ENCODE measurements around the gene IGLON5. TPM values are rescaled to one million over a fixed set of nuclear protein-coding genes. Genes with fewer than 3 reads are reported as not detected.

IGLON5 gene
- total RNA-seq, 1 experiment from 2014 or later, result not detected

- Histone ChIP-seq H3K4me3 (replicated peaks in 1 of 2; ENCODE audit: low read depth in 1 of 2, low read length in 2 of 2) (no peak overlapping the region), H3K27ac (ENCODE audit: low read depth, low read length) (no peak overlapping the region), H3K9ac (ENCODE audit: low read length) (no peak overlapping the region), H3K27me3 (ENCODE audit: insufficient read depth, low read length) (no peaks in the 10 kb centered on the region), H3K36me3 (ENCODE audit: control insufficient read depth in 1 of 2, insufficient read depth in 2 of 2, low read length in 2 of 2) (no peaks in the 10 kb centered on the region), H3K4me1 (ENCODE audit: control insufficient read depth in 1 of 2, insufficient read depth in 2 of 2, low read length in 2 of 2) (peaks cover 16 to 25% of the 10 kb centered on the region in 2 experiments), H3K79me2 (ENCODE audit: insufficient read depth, low read length) (peaks cover 21% of the 10 kb centered on the region), H3K9me3 (ENCODE audit: control insufficient read depth in 1 of 2, insufficient read depth in 1 of 2, low read depth in 1 of 2, low read length in 2 of 2) (no peaks in the 10 kb centered on the region), H3K4me2 (ENCODE audit: low read length) (no peak overlapping the region), H2AFZ (ENCODE audit: low read depth, low read length, poor library complexity, severe bottlenecking) (no peak overlapping the region), H3K9me2 (ENCODE audit: insufficient read depth) (no peaks in the 10 kb centered on the region), H4K20me1 (ENCODE audit: insufficient read depth) (no peaks in the 10 kb centered on the region)
- intact Hi-C loops (cut with micrococcal nuclease), result no loop called here
- POLR2A ChIA-PET, result no interaction called here
- TF ChIP-seq CEBPB (IDR thresholded peaks at IDR 0.05; ENCODE audit: low read depth), result no peak
- TF ChIP-seq FOSL1 (IDR thresholded peaks at IDR 0.05; ENCODE audit: low read depth), result no peak
- no peak for TF ChIP-seq TCF7L2 (IDR thresholded peaks at IDR 0.05; ENCODE audit: borderline replicate concordance, extremely low read depth, insufficient read depth, insufficient read length)
- TF ChIP-seq ELF1 (IDR thresholded peaks at IDR 0.05; ENCODE audit: borderline replicate concordance, low read depth), result no peak
- no peak for TF ChIP-seq POLR2A (IDR thresholded peaks at IDR 0.05; ENCODE audit: borderline replicate concordance, extremely low read depth, insufficient read depth, insufficient read length)
- no peak for TF ChIP-seq RAD21 (IDR thresholded peaks at IDR 0.05; ENCODE audit: low read depth)
- no TSS peak for BruUV-seq (replicated peaks)
- CTCF ChIA-PET, result no interaction called here
- DNase-seq (ENCODE audit: low read depth, low spot score) (no peak), ATAC-seq (no peak)
- RAD21 ChIA-PET (ENCODE audit: low non-redundant PET in 1 of 2, low total read pairs in 2 of 2, uncharacterized antibody in 2 of 2, unreplicated experiment in 2 of 2), result no interaction called here
Observed at GRCh38 chr19:51356159-51356801, 44.8 kb downstream of the IGLON5 start.

DNA sequence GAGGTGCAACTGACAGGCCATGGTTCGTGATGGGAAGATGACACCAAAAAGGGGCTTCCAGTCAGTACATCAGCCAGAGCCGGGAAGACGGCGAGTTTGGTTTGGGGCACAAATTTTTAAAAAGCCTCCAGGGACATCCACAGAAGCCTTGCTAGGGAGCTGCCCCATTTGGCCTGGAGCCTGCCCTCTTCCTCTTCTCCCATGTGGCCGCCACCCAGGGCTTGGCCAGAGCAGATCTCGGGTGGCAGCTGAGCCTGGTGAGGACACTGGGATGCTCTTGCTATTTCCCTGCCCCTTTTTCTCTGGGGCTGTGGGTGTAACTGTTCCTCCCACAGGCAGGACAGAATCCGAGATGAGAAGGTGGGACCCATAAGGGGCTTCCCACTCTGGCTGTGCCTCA, 46.5 kb downstream of the IGLON5 start:
- no peak for TF ChIP-seq POLR2A (IDR thresholded peaks at IDR 0.05; ENCODE audit: borderline replicate concordance, extremely low read depth, insufficient read depth, insufficient read length)
- TF ChIP-seq POLR2AphosphoS5 (IDR thresholded peaks at IDR 0.05; ENCODE audit: low read depth, low read length), result no peak
- no peak for TF ChIP-seq YY1 (IDR thresholded peaks at IDR 0.05; ENCODE audit: extremely low read depth, insufficient replicate concordance, low read depth, low read length)
- TF ChIP-seq FOSL1 (IDR thresholded peaks at IDR 0.05; ENCODE audit: low read depth), result no peak
- TF ChIP-seq RAD21 (IDR thresholded peaks at IDR 0.05; ENCODE audit: low read depth), result no peak
- TF ChIP-seq EZH2 (IDR thresholded peaks at IDR 0.05), result no peak
- TF ChIP-seq EZH2phosphoT487 (IDR thresholded peaks at IDR 0.05; ENCODE audit: borderline replicate concordance), result no peak
- TF ChIP-seq TCF7L2 (IDR thresholded peaks at IDR 0.05; ENCODE audit: borderline replicate concordance, extremely low read depth, insufficient read depth, insufficient read length), result no peak
- TF ChIP-seq EGR1 (IDR thresholded peaks at IDR 0.05; ENCODE audit: low read depth), result no peak
- TF ChIP-seq CBX3 (IDR thresholded peaks at IDR 0.05; ENCODE audit: low read depth), result no peak
- no peaks in the 10 kb centered on the region for H3K9me3 ChIP-seq (ENCODE audit: control insufficient read depth in 1 of 2, insufficient read depth in 1 of 2, low read depth in 1 of 2, low read length in 2 of 2)
- H3K9ac ChIP-seq (ENCODE audit: low read length), result no peak overlapping the region
- POLR2A ChIA-PET, result no interaction called here
- intact Hi-C loops (cut with micrococcal nuclease), result no loop called here
- CTCF ChIA-PET, result interaction anchor here (1.7 kb wide), 1 partner anchor 19 kb away, joined by 6 read pairs; no protein-coding TSS in a partner anchor
- no peak overlapping the region for H2AFZ ChIP-seq (ENCODE audit: low read depth, low read length, poor library complexity, severe bottlenecking)
- H3K27me3 ChIP-seq (ENCODE audit: insufficient read depth, low read length), result no peaks in the 10 kb centered on the region
- ATAC-seq (no peak), DNase-seq (ENCODE audit: low read depth, low spot score) (no peak)
- no peak overlapping the region for H3K4me3 ChIP-seq (replicated peaks in 1 of 2; ENCODE audit: low read depth in 1 of 2, low read length in 2 of 2)
- peaks cover 34% of the 10 kb centered on the region for H3K79me2 ChIP-seq (ENCODE audit: insufficient read depth, low read length)
- H3K36me3 ChIP-seq (ENCODE audit: control insufficient read depth in 1 of 2, insufficient read depth in 2 of 2, low read length in 2 of 2), result no peaks in the 10 kb centered on the region
- no peak overlapping the region for H3K4me2 ChIP-seq (ENCODE audit: low read length)
- H3K4me1 ChIP-seq (ENCODE audit: control insufficient read depth in 1 of 2, insufficient read depth in 2 of 2, low read length in 2 of 2), result peaks cover 28 to 33% of the 10 kb centered on the region in 2 experiments
- H3K27ac ChIP-seq (ENCODE audit: low read depth, low read length), result no peak overlapping the region
- RAD21 ChIA-PET (ENCODE audit: low non-redundant PET in 1 of 2, low total read pairs in 2 of 2, uncharacterized antibody in 2 of 2, unreplicated experiment in 2 of 2), result no interaction called here
- BruUV-seq (replicated peaks), result no TSS peak
- no peaks in the 10 kb centered on the region for H4K20me1 ChIP-seq (ENCODE audit: insufficient read depth)
- H3K9me2 ChIP-seq (ENCODE audit: insufficient read depth), result no peaks in the 10 kb centered on the region
